Activated CD4-positive, alpha-beta T cell treated with anti-CD3 and anti-CD28 coated beads for 36 hours (primary cell): ENCODE data around the gene CDCP2. TPM values are rescaled to one million over a fixed set of nuclear protein-coding genes. Genes with fewer than 3 reads are reported as not detected.

Experiments used
- ATAC-seq: fragments of 200-7000 bp; cut with Tn5 transposase; one replicate; pipeline ENCODE4 v1.10.0; 2021; ENCODE audit warnings: mild to moderate bottlenecking, moderate library complexity
- CTCF ChIA-PET: fragments of 350-600 bp; sonication (Branson Sonifier 250); formaldehyde crosslinking; loops from one replicate; lab custom pipeline; 2021; ENCODE audit warnings: antibody characterized with exemption; lab: Charles Lee
- POLR2A ChIA-PET: fragments of 350-600 bp; sonication (Branson Sonifier 250); formaldehyde crosslinking; loops from one replicate; lab custom pipeline; 2021; ENCODE audit warnings: antibody characterized with exemption, inconsistent platforms; lab: Charles Lee
- DNase-seq: peaks from one replicate; pipeline ENCODE4 v3.0.0-alpha.2; 2020
- H3K27ac Mint-ChIP-seq: one replicate; pipeline ENCODE4 v1.8.0; 2021; ENCODE audit warnings: mixed read lengths
- H3K27me3 Mint-ChIP-seq: one replicate; pipeline ENCODE4 v1.8.0; 2021; ENCODE audit warnings: mixed read lengths
- H3K36me3 Mint-ChIP-seq: one replicate; pipeline ENCODE4 v1.8.0; 2021; ENCODE audit warnings: low read depth, mixed read lengths
- H3K4me1 Mint-ChIP-seq: one replicate; pipeline ENCODE4 v1.8.0; 2021; ENCODE audit warnings: mixed read lengths
- H3K4me3 Mint-ChIP-seq: one replicate; pipeline ENCODE4 v1.8.0; 2021; ENCODE audit warnings: mild to moderate bottlenecking, moderate library complexity, mixed read lengths
- H3K9me3 Mint-ChIP-seq: one replicate; pipeline ENCODE4 v1.8.0; 2021; ENCODE audit warnings: low read depth, mixed read lengths
- intact Hi-C, 2 experiments: fragments of 100-400 bp; cut with DNase I in 1 of 2; cut with micrococcal nuclease in 1 of 2; formaldehyde crosslinking; loops; one replicate each; pipeline versions ENCODE4 v1.14.2 to v1.15.1; 2022 to 2024; cut with DNase I, micrococcal nuclease
- total RNA-seq, 2 experiments: library from RNA; stranded (reverse); gene quantifications; one replicate each; pipeline ENCODE4 v1.2.3, GENCODE V29; 2021

The CDCP2 gene
- total RNA-seq, 2 experiments from 2014 or later: not detected

DNA sequence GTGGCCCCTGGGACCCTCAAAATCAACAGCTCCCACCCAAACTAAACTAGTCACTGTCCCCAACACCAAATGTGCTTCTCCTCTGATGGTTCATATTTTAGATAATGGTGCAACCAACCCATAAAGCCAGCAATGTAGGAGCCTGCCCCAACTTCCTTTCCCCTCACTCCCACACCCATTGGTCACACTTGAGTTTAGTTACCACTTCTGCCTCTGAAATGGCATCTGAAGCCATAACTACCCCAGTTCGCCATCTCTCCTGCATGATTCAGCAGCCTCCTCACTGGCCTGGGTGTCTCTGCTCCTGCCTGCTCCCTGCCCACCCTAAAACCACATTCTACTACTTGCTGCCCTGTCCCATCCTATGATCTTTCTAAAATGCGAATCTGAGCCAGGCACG lies 3.4 kb upstream of the CDCP2 start:
- POLR2A ChIA-PET: no interaction called here
- ATAC-seq: no peak
- Mint-ChIP-seq H3K9me3 (no peaks in the 10 kb centered on the region), H3K27me3 (no peaks in the 10 kb centered on the region), H3K27ac (no peak overlapping the region), H3K36me3 (no peaks in the 10 kb centered on the region), H3K4me1 (no peaks in the 10 kb centered on the region), H3K4me3 (no peak overlapping the region)
- intact Hi-C loops: no loop called here
- CTCF ChIA-PET: no interaction called here
- no peak for DNase-seq

DNA sequence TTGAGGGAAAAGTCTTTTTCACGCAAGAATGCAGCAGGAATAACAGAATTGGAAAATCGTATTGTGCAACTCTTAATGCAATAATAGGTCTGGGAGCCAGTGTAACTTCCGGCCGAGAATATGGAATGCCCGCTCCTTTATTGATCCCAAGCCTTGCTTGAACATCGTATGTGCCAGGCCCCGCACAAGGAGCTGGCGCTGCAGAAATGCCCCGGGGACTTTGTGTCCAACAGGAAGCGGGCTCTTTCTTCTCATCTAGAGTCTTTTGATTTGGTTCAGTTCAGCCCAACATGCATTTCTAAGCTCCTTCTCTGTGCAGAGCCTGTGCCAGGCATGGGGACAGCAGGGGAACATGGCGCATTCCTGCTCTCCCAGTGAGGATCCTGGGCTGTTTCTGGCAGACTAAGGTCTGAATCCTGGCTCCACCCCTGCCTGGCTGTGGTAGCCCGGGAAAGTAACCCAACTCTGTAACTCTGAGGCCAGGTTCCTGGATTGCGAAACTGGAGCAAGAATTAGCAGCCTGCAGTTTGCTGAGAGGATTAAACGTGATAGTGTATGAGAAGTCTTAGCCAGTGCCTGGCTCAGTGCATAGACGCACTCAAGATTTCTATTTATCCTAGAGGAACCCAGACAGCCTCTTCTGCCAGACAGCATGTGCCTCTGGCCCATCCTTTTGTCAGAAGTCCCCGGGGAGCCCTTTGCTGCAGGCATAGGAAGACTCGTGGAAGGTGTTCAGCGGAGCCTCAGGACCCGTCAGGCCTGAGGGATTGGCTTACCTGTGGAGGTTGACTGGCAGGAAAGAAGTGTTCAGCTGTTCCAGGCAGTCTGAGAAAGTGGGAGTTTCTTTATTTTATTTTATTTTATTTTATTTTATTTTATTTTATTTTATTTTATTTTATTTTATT lies 987 bp upstream of the CDCP2 start:
- Mint-ChIP-seq H3K4me1 (no peaks in the 10 kb centered on the region), H3K4me3 (no peak overlapping the region), H3K27me3 (no peaks in the 10 kb centered on the region), H3K27ac (no peak overlapping the region), H3K9me3 (no peaks in the 10 kb centered on the region), H3K36me3 (no peaks in the 10 kb centered on the region)
- POLR2A ChIA-PET: no interaction called here
- ATAC-seq (no peak), DNase-seq (no peak)
- CTCF ChIA-PET: no interaction called here
- intact Hi-C loops: no loop called here

- H3K4me1 Mint-ChIP-seq: no peaks in the 10 kb centered on the region
Measured at GRCh38 chr1:54151013-54151412, 1.8 kb downstream of the CDCP2 start.

GRCh38 chr1:54149734-54150133 lies 3.1 kb downstream of the CDCP2 start:
- intact Hi-C loops: no loop called here
- Mint-ChIP-seq H3K4me3 (no peak overlapping the region), H3K9me3 (no peaks in the 10 kb centered on the region), H3K36me3 (no peaks in the 10 kb centered on the region), H3K27me3 (no peaks in the 10 kb centered on the region), H3K27ac (no peak overlapping the region), H3K4me1 (no peaks in the 10 kb centered on the region)
- ChIA-PET POLR2A (no interaction called here), CTCF (interaction anchor here (1.4 kb wide), 1 partner anchor 10 kb away, joined by 4 read pairs; no protein-coding TSS in a partner anchor)
- ATAC-seq (no peak), DNase-seq (no peak)

More at GRCh38 chr1:54151013-54151412, 1.8 kb downstream of the CDCP2 start:
- ATAC-seq (no peak), DNase-seq (no peak)
- POLR2A ChIA-PET: no interaction called here
- Mint-ChIP-seq H3K36me3 (no peaks in the 10 kb centered on the region), H3K27me3 (no peaks in the 10 kb centered on the region), H3K27ac (no peak overlapping the region), H3K4me3 (no peak overlapping the region), H3K9me3 (no peaks in the 10 kb centered on the region)
- intact Hi-C loops: no loop called here
- CTCF ChIA-PET: no interaction called here

DNA sequence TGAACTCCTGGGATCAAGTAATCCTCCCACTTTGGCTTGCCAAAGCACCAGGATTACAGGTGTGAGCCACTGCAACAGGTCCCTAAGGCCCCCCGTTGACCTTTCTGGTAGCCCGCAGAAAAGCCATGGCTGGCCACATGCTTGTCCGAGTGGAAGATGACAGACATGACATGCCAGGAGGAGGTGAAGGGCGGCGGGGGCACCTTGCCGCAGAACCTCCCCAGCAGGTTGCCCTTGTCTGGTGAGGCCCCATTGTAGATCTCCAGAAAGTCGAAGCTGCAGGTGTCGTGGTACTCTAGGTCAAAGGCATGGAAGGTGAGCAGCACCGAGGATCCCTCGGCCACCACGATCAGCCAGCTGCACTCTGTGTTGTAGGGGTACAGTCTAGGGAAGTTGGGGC lies 8.4 kb downstream of the CDCP2 start:
- Mint-ChIP-seq H3K27ac (no peak overlapping the region), H3K27me3 (no peaks in the 10 kb centered on the region), H3K9me3 (no peaks in the 10 kb centered on the region), H3K4me1 (no peaks in the 10 kb centered on the region), H3K36me3 (no peaks in the 10 kb centered on the region), H3K4me3 (no peak overlapping the region)
- ChIA-PET CTCF (no interaction called here), POLR2A (no interaction called here)
- ATAC-seq: no peak
- DNase-seq: no peak
- intact Hi-C loops: no loop called here

DNA sequence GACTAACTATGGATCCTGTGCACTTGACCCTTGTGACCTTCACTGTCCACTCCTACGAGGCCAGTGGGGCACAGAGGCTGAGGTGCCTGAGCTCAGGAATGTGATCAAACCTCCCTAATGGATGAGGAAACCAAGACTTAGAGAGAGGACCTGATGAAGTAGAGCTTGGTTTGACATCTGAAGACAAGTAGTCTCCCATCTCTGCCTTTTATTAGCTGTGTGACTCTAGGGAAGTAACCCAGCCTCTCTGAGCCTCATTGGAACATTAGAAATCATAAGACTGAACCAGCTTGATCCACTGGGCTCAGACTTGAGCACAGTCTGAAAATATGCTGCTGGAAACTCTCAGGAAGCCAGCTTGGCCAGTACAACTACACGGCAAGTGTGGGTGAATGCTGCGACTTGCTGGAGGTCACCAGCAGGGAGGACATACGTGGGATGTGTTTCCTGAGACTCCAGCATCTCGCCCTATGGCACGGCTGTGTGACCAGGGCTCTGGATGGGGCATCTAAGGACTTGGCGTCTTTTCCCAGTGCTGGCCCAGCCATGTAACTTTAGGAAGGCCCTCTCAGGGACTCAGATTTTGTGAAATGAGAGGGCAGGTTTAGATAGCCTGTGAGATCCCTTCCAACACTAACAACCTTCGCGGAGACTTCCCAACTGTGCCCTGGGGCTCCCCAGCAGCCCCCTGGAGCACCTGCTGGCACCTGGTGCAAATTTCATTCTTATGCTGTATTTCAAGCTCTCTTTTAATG lies 10.5 kb downstream of the CDCP2 start:
- Mint-ChIP-seq H3K4me3 (no peak overlapping the region), H3K27ac (no peak overlapping the region), H3K4me1 (no peaks in the 10 kb centered on the region), H3K36me3 (no peaks in the 10 kb centered on the region), H3K27me3 (no peaks in the 10 kb centered on the region), H3K9me3 (no peaks in the 10 kb centered on the region)
- DNase-seq (no peak), ATAC-seq (no peak)
- ChIA-PET POLR2A (no interaction called here), CTCF (no interaction called here)
- intact Hi-C loops: no loop called here

DNA sequence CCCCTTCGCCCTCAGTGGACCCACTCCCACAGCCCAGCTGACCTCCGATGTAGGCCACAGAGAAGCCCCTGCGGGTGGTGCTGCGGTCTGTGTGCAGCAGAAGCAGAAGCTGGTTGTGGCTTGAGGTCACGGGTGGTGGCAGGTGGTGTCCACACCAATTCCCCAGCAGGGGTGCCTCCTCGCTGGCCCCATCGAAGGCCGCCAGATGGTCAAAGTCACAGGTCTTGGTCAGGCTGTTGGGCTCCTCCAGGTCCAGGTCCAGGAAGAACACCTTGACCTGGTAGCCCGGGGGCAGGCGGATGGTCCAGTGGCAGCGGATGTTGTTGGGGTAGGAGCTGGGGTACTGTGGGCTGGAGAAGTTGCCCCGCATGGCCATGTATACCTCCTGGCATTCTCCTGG lies 13.1 kb downstream of the CDCP2 start:
- no peak for DNase-seq
- no peaks in the 10 kb centered on the region for H3K9me3 Mint-ChIP-seq

GRCh38 chr1:54138994-54139393 lies 13.8 kb downstream of the CDCP2 start:
- ATAC-seq: no peak
- Mint-ChIP-seq H3K4me3 (no peak overlapping the region), H3K4me1 (no peaks in the 10 kb centered on the region), H3K27me3 (no peaks in the 10 kb centered on the region), H3K9me3 (no peaks in the 10 kb centered on the region), H3K36me3 (no peaks in the 10 kb centered on the region), H3K27ac (no peak overlapping the region)
- intact Hi-C loops: no loop called here
- POLR2A ChIA-PET: no interaction called here
- no peak for DNase-seq
- CTCF ChIA-PET: no interaction called here

More for the DNA sequence above, 13.1 kb downstream of the CDCP2 start:
- no peak for ATAC-seq
- no peaks in the 10 kb centered on the region for H3K4me1 Mint-ChIP-seq
- POLR2A ChIA-PET: no interaction called here
- no peaks in the 10 kb centered on the region for H3K27me3 Mint-ChIP-seq
- H3K27ac Mint-ChIP-seq: no peak overlapping the region
- H3K4me3 Mint-ChIP-seq: no peak overlapping the region
- intact Hi-C loops: no loop called here
- CTCF ChIA-PET: no interaction called here
- no peaks in the 10 kb centered on the region for H3K36me3 Mint-ChIP-seq

DNA sequence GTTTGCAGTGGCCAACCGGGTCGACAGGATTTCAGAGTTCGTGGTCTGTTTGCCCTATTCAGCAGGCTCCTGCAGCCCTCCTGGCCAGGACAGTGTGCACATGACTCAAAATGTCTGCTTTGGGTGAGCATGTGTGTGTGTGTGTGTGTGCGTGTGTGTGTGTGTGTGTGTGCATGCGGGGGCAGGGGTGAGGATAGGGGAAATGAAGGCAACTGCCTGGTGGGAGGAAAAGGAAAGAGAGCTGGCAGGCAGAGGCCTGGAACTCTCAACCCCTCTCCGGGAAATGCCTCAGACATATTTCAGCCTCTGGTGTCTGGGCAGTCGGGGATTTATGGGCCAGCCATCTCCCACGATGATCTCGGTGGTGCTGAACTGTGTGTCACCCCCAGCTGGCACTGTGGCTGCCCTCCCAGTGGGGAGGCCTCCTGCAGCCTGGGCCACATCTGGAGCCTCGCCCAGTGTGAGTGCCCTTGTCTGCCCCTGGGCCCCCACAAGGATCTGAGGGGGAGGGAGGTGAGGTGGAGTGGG lies 15.2 kb downstream of the CDCP2 start:
- ChIA-PET CTCF (no interaction called here), POLR2A (no interaction called here)
- Mint-ChIP-seq H3K4me3 (no peak overlapping the region), H3K27ac (no peak overlapping the region), H3K9me3 (no peaks in the 10 kb centered on the region), H3K4me1 (no peaks in the 10 kb centered on the region), H3K36me3 (no peaks in the 10 kb centered on the region), H3K27me3 (no peaks in the 10 kb centered on the region)
- intact Hi-C loops: no loop called here
- ATAC-seq (no peak), DNase-seq (no peak)

- ChIA-PET CTCF (interaction anchor here (0.6 kb wide), 1 partner anchor 219 kb away, joined by 3 read pairs; no protein-coding TSS in a partner anchor), POLR2A (no interaction called here)
- H3K27ac Mint-ChIP-seq: no peak overlapping the region
- DNase-seq (no peak), ATAC-seq (no peak)
- no peaks in the 10 kb centered on the region for H3K4me1 Mint-ChIP-seq
- no peaks in the 10 kb centered on the region for H3K36me3 Mint-ChIP-seq
- intact Hi-C loops: no loop called here
- no peaks in the 10 kb centered on the region for H3K27me3 Mint-ChIP-seq
- H3K9me3 Mint-ChIP-seq: no peaks in the 10 kb centered on the region
- H3K4me3 Mint-ChIP-seq: no peak overlapping the region
Measured at GRCh38 chr1:54136963-54137533, 15.8 kb downstream of the CDCP2 start.

DNA sequence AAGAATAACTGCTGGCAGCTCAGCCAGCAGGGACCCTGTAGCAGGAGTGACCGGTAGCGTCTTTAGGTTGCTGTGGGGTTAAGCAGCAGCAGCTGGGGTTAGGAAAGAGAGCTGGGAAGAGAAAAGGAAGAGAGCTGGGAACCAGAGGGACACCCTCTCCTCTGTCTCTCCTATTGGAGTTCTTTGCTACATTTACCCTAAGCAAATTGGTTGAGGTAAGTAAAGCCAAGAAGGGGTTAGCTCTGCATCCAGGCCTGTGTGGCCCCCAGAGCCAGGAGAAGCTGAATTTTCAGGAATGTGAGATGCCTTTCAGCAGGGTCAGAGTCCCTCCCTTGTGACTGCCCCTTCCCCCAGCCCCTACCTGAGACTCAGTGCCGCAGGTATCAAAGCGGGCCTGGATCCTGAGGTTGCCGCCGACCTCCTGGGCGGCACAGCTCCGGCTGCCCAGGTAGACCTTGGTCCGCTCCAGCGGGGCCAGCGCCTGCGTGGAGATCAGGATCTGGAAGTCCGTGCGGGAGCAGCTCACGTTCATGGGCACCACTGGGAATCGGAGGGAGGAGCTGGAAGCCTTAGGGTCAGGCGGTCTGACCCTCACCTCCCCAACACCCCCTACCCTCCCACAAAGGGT lies 16.4 kb downstream of the CDCP2 start:
- Mint-ChIP-seq H3K4me1 (no peaks in the 10 kb centered on the region), H3K36me3 (no peaks in the 10 kb centered on the region), H3K9me3 (no peaks in the 10 kb centered on the region), H3K27ac (no peak overlapping the region), H3K27me3 (no peaks in the 10 kb centered on the region), H3K4me3 (no peak overlapping the region)
- CTCF ChIA-PET: interaction anchor here (0.6 kb wide), 1 partner anchor 220 kb away, joined by 3 read pairs; no protein-coding TSS in a partner anchor
- intact Hi-C loops: no loop called here
- no peak for DNase-seq
- POLR2A ChIA-PET: no interaction called here
- no peak for ATAC-seq
